Choroid plexus epithelial cell (primary cell): ENCODE results near the gene CLECL1.

ENCODE experiments used
- DNase-seq: peaks from one replicate; pipeline ENCODE4 v3.0.0-alpha.2; 2010; ENCODE audit warnings: low read depth
- H3K4me3 ChIP-seq: 2 replicates; pipeline ENCODE4 v1.5.1; 2011; ENCODE audit warnings: low read depth, mild to moderate bottlenecking, control low read depth, low read length, moderate library complexity
- CTCF ChIP-seq: conservative IDR thresholded peaks from 2 replicates; pipeline ENCODE4 v1.5.1; 2011; ENCODE audit warnings: low read depth, mild to moderate bottlenecking, control low read depth, inconsistent platforms, low read length, moderate library complexity

CLECL1 gene

DNA sequence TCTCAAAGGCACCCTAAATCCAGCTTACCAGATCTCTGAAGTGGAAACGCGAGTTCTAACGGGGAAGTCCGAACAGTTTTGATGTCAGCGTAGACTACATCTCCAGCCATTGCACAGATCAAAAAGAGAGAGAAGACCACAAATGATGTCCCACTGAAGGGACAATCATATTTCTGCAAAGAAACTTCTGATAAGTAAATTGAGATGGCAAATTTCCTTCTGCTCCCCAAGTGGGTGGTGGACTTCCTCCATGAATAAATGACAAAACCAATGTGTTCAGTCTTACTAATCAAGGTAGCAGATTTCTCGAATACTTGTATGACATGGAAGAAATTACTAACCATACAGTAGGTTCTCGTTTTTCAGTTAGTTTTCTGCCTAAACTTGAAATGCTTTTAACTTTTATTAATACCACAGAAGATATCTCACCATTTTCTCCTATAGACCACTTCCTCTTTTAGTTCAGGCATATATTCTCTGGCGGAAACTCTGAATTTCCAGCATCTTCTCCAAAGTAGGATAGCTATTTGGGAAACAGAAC is at the start of gene CLECL1:
Gene CLECL1, minus strand, starts transcription at position 177 of the 541 bp plus-strand sequence.
- H3K4me3 ChIP-seq, result no peak within 1 kb of the TSS
- no peak for DNase-seq
- no peak for TF ChIP-seq CTCF

DNA sequence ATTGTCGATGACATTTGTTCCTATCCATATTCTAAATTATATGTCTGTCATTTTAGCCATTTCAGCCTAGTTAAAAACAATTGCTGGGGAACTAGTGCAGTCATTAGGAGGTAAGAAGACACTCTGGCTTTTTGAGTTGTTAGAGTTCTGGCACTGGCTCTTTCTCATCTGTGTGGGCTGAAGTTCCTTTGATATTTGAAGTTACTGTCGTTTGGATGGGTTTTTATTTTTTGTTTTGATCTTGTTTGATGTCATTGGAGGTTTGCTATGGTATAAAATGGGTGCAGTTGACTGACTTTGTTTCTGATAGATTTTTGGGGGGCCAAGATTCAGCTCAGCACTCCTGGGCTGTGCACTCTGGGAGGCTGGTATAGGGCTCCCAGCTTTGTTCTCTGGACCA is 48.5 kb upstream of the CLECL1 start:
- no peak for TF ChIP-seq CTCF
- no peak for DNase-seq
- no peak overlapping the region for H3K4me3 ChIP-seq

- no peak for DNase-seq
- TF ChIP-seq CTCF, result no peak
Measured at GRCh38 chr12:9779209-9779608, 46.3 kb upstream of the CLECL1 start.

GRCh38 chr12:9776781-9777180 is 43.9 kb upstream of the CLECL1 start:
- H3K4me3 ChIP-seq, result no peak overlapping the region
- no peak for DNase-seq
- TF ChIP-seq CTCF, result no peak

More at GRCh38 chr12:9779209-9779608, 46.3 kb upstream of the CLECL1 start:
- no peak overlapping the region for H3K4me3 ChIP-seq

DNA sequence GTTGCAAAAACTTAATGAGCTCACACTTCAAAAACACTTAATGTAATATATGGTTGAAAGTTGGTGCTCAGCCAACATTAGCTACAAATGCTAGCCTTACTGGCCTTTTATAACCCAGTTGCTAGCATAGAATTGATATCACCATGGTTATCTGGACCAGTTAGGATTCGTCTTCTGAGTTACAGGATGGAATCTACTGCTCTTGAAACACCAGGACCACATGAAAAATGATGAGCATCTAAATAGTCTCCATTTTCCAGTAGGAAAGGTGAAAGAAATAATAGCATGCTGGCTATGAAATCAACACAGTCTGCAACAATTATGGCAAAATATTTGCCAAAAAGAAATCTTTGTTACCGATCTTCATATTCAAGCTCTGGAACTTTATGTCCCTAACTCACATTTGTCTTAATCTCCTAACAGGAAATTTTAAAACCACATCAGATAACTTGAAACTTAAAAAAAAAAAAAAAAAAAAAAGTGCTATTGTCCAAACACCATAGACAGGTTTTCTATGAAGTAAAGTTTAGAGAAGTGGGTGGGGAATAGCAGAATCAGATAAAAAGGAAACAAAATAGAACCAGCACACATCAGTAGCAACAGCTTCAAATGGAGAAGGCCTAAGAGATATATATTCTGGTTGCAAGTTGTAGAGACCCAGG is 40.5 kb upstream of the CLECL1 start:
- no peak overlapping the region for H3K4me3 ChIP-seq
- TF ChIP-seq CTCF, result no peak
- DNase-seq, result no peak

GRCh38 chr12:9763025-9763424 is 30.1 kb upstream of the CLECL1 start:
- DNase-seq, result no peak

More at GRCh38 chr12:9763025-9763424, 30.1 kb upstream of the CLECL1 start:
- no peak overlapping the region for H3K4me3 ChIP-seq
- no peak for TF ChIP-seq CTCF
